Measurements from ENCODE around the gene NKAIN1.
"Not testable (repeated sequence)": the region's sequence is repeated elsewhere in the genome, so short reads cannot be mapped to it uniquely, and the experiment has no call there.

Gene NKAIN1

GRCh38 chr1:31239653-31240241, at the start of gene NKAIN1:
NKAIN1 (minus strand) TSS chr1:31239887; CDS start chr1:31239547, 340 bp downstream.
- DNase-seq = no peak

GRCh38 chr1:31289021-31289420, 49.3 kb upstream of the NKAIN1 start:
- no peak for DNase-seq

GRCh38 chr1:31287791-31288190, 48.1 kb upstream of the NKAIN1 start:
- DNase-seq = not testable (repeated sequence)

- not testable (repeated sequence) for DNase-seq
Measured at GRCh38 chr1:31282426-31282825, 42.7 kb upstream of the NKAIN1 start.

GRCh38 chr1:31273619-31274018, 33.9 kb upstream of the NKAIN1 start:
- no peak for DNase-seq

- DNase-seq = no peak
Measured at GRCh38 chr1:31272369-31272768, 32.7 kb upstream of the NKAIN1 start.

- DNase-seq = no peak
Measured at GRCh38 chr1:31266547-31266946, 26.9 kb upstream of the NKAIN1 start.

GRCh38 chr1:31264790-31265386, 25.2 kb upstream of the NKAIN1 start:
- no peak for DNase-seq

- no peak for DNase-seq
Measured at GRCh38 chr1:31263408-31263807, 23.7 kb upstream of the NKAIN1 start.

- not testable (repeated sequence) for DNase-seq
Measured at GRCh38 chr1:31262393-31262792, 22.7 kb upstream of the NKAIN1 start.

- no peak for DNase-seq
Measured at GRCh38 chr1:31261916-31262315, 22.2 kb upstream of the NKAIN1 start.

- no peak for DNase-seq
Measured at GRCh38 chr1:31259746-31260145, 20.1 kb upstream of the NKAIN1 start.

GRCh38 chr1:31258581-31258980, 18.9 kb upstream of the NKAIN1 start:
- no peak for DNase-seq

- DNase-seq = no peak
Measured at GRCh38 chr1:31257213-31257612, 17.5 kb upstream of the NKAIN1 start.

GRCh38 chr1:31249854-31250253, 10.2 kb upstream of the NKAIN1 start:
- DNase-seq = no peak

GRCh38 chr1:31248276-31248675, 8.6 kb upstream of the NKAIN1 start:
- DNase-seq = no peak

- DNase-seq = no peak
Measured at GRCh38 chr1:31244326-31244725, 4.6 kb upstream of the NKAIN1 start.

GRCh38 chr1:31243501-31244286, 4.0 kb upstream of the NKAIN1 start:
- no peak for DNase-seq

- DNase-seq = no peak
Measured at GRCh38 chr1:31241321-31241720, 1.6 kb upstream of the NKAIN1 start.

- no peak for DNase-seq
Measured at GRCh38 chr1:31238986-31239613, 587 bp downstream of the NKAIN1 start.

GRCh38 chr1:31238612-31238985, 1.1 kb downstream of the NKAIN1 start:
- no peak for DNase-seq

GRCh38 chr1:31234870-31235269, 4.8 kb downstream of the NKAIN1 start:
- DNase-seq = no peak

GRCh38 chr1:31234123-31234708, 5.5 kb downstream of the NKAIN1 start:
- no peak for DNase-seq
